Suprapubic skin (tissue), 4 donors: ENCODE results near the gene MAD1L1.

Experiments used
- EP300 ChIP-seq: sonication (generic); formaldehyde crosslinking; IDR thresholded peaks from one replicate; pipeline ENCODE4 v1.6.1; 2017; ENCODE audit warnings: antibody characterized with exemption
- POLR2A ChIP-seq, 2 donors: fragments of 450-650 bp; IDR thresholded peaks; one replicate each; pipeline ENCODE4 v1.6.1; 2017; ENCODE audit warnings: antibody characterized with exemption in 2 of 2, mild to moderate bottlenecking in 2 of 2, moderate library complexity in 2 of 2
- POLR2AphosphoS5 ChIP-seq, 3 donors: sonication (generic); formaldehyde crosslinking; IDR thresholded peaks; one replicate each; pipeline ENCODE4 v1.6.1; 2017; ENCODE audit warnings: antibody characterized with exemption in 3 of 3
- TF ChIP-seq, protein P1 (sequence below), 2 donors: fragments of 200-600 bp in 1 of 2; fragments of 450-650 bp in 1 of 2; sonication (generic) in 1 of 2; IDR thresholded peaks; one replicate each; pipeline ENCODE4 v1.5.1; 2016 to 2019; ENCODE audit warnings: antibody characterized with exemption in 2 of 2, mild to moderate bottlenecking in 1 of 2, moderate library complexity in 1 of 2

GRCh38 chr7:2185715-2186114 lies 47.0 kb downstream of the MAD1L1 start:
- TF ChIP-seq, protein P1, sequence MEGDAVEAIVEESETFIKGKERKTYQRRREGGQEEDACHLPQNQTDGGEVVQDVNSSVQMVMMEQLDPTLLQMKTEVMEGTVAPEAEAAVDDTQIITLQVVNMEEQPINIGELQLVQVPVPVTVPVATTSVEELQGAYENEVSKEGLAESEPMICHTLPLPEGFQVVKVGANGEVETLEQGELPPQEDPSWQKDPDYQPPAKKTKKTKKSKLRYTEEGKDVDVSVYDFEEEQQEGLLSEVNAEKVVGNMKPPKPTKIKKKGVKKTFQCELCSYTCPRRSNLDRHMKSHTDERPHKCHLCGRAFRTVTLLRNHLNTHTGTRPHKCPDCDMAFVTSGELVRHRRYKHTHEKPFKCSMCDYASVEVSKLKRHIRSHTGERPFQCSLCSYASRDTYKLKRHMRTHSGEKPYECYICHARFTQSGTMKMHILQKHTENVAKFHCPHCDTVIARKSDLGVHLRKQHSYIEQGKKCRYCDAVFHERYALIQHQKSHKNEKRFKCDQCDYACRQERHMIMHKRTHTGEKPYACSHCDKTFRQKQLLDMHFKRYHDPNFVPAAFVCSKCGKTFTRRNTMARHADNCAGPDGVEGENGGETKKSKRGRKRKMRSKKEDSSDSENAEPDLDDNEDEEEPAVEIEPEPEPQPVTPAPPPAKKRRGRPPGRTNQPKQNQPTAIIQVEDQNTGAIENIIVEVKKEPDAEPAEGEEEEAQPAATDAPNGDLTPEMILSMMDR (IDR thresholded peaks at IDR 0.05) = no peak
- TF ChIP-seq POLR2AphosphoS5 (IDR thresholded peaks at IDR 0.05) (no peak), POLR2A (IDR thresholded peaks at IDR 0.05) (no peak), EP300 (no peak)
